ENCODE results near the gene PADI2. TPM values are rescaled to one million over a fixed set of nuclear protein-coding genes. Genes with fewer than 3 reads are reported as not detected.

PADI2 gene
- total RNA-seq, 1 donor from 2014 or later: 0.28 TPM

DNA sequence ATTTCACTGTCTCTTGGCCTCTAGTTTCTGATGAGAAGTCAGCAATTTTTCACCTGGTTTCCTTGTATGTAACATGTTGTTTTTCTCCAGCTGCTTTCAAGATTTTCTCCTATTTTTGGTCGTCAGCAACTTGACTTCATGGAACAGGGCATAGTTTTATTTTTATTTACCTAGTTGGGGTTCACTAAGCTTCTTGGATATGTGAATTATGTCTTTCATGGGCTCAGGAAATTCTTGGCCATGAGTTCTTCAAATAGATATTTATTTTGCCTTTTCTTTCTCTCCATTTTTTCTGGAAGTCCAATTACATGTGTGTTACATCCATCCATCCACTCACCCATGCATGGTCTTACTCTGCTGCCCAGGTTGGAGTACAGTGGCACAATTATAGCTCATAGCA, 79.1 kb downstream of the PADI2 start:
- DNase-seq (ENCODE audit: low spot score): no peak
- H3K9me3 Mint-ChIP-seq (ENCODE audit: unreplicated experiment): no peaks in the 10 kb centered on the region
- H3K36me3 Mint-ChIP-seq (ENCODE audit: low read depth, unreplicated experiment): peaks cover 4% of the 10 kb centered on the region
- H3K27me3 Mint-ChIP-seq (ENCODE audit: unreplicated experiment): peaks cover 2% of the 10 kb centered on the region
- no peaks in the 10 kb centered on the region for H3K4me1 Mint-ChIP-seq (ENCODE audit: unreplicated experiment)
- no peak overlapping the region for H3K27ac Mint-ChIP-seq (ENCODE audit: unreplicated experiment)
- TF ChIP-seq, protein P1, sequence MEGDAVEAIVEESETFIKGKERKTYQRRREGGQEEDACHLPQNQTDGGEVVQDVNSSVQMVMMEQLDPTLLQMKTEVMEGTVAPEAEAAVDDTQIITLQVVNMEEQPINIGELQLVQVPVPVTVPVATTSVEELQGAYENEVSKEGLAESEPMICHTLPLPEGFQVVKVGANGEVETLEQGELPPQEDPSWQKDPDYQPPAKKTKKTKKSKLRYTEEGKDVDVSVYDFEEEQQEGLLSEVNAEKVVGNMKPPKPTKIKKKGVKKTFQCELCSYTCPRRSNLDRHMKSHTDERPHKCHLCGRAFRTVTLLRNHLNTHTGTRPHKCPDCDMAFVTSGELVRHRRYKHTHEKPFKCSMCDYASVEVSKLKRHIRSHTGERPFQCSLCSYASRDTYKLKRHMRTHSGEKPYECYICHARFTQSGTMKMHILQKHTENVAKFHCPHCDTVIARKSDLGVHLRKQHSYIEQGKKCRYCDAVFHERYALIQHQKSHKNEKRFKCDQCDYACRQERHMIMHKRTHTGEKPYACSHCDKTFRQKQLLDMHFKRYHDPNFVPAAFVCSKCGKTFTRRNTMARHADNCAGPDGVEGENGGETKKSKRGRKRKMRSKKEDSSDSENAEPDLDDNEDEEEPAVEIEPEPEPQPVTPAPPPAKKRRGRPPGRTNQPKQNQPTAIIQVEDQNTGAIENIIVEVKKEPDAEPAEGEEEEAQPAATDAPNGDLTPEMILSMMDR (IDR thresholded peaks at IDR 0.05; ENCODE audit: unreplicated experiment): no peak
- no peak overlapping the region for H3K4me3 Mint-ChIP-seq (ENCODE audit: unreplicated experiment)

DNA sequence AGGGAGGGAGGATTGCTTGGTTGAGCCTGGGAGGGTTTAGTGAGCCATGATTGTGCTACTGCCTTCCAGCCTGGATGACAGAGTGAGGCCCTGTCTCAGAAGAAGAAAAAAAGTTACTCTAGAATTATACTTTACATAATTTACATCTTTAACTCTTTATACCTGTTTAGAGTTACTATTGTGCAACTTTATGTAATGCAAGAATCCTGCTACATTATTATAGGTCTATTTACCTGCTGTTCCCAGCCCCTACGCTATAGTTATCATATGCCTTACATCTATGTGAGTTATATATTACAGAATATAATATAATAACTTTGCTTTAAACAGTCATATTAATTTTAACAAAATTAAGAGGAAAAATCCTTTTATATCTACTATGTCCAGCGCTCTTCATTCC, 79.7 kb downstream of the PADI2 start:
- H3K27me3 Mint-ChIP-seq (ENCODE audit: unreplicated experiment): peaks cover 2% of the 10 kb centered on the region

DNA sequence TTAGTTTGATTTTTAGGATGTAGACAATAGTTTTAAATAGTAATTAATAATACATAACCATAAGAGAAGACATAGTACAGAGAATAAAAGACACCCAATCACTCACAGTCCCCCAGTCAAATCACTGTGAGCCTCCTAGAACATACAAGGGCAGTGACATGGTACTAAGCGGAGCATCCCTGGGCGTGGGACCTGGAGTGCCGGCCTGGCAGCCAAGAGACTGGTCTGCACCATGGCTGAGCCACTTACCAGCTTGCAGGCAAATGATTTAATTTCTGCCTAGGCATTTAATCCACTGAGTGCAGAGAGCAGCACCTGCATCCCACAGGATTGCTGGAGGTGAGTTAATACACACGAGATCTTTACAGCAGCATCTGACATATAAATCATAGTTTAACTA, 85.8 kb downstream of the PADI2 start:
- Mint-ChIP-seq H3K27ac (ENCODE audit: unreplicated experiment) (no peak overlapping the region), H3K4me3 (ENCODE audit: unreplicated experiment) (no peak overlapping the region), H3K4me1 (ENCODE audit: unreplicated experiment) (no peaks in the 10 kb centered on the region), H3K36me3 (ENCODE audit: low read depth, unreplicated experiment) (peaks cover 4% of the 10 kb centered on the region), H3K9me3 (ENCODE audit: unreplicated experiment) (no peaks in the 10 kb centered on the region), H3K27me3 (ENCODE audit: unreplicated experiment) (no peaks in the 10 kb centered on the region)
- TF ChIP-seq, protein P1 (IDR thresholded peaks at IDR 0.05; ENCODE audit: unreplicated experiment): no peak
- no peak for DNase-seq (ENCODE audit: low spot score)

More for the DNA sequence above, 79.7 kb downstream of the PADI2 start:
- no peaks in the 10 kb centered on the region for H3K9me3 Mint-ChIP-seq (ENCODE audit: unreplicated experiment)
- DNase-seq (ENCODE audit: low spot score): no peak
- no peak overlapping the region for H3K4me3 Mint-ChIP-seq (ENCODE audit: unreplicated experiment)
- TF ChIP-seq, protein P1 (IDR thresholded peaks at IDR 0.05; ENCODE audit: unreplicated experiment): no peak
- no peak overlapping the region for H3K27ac Mint-ChIP-seq (ENCODE audit: unreplicated experiment)
- H3K36me3 Mint-ChIP-seq (ENCODE audit: low read depth, unreplicated experiment): peaks cover 4% of the 10 kb centered on the region
- H3K4me1 Mint-ChIP-seq (ENCODE audit: unreplicated experiment): no peaks in the 10 kb centered on the region

DNA sequence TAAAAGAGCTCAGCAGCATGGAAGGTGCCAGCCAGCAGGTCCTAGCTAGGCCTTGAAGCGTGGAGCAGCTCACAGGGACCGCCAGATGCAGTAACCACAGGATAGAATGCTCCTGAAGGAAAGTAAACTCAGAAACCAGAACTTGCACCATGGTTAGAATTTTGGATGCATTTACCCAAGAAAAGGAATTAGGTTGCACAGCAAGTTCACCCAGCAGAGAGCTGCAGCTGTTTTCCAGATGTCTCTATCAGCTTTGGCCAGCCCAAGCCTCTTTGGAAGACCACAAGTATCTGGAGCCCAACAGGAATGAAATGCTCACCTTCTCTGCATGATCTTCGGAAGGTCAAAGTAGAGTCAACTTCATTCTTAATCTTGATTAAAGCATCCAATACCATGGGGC, 86.5 kb downstream of the PADI2 start:
- H3K4me3 Mint-ChIP-seq (ENCODE audit: unreplicated experiment): no peak overlapping the region
- H3K4me1 Mint-ChIP-seq (ENCODE audit: unreplicated experiment): no peaks in the 10 kb centered on the region
- no peaks in the 10 kb centered on the region for H3K27me3 Mint-ChIP-seq (ENCODE audit: unreplicated experiment)
- H3K36me3 Mint-ChIP-seq (ENCODE audit: low read depth, unreplicated experiment): peaks cover 11% of the 10 kb centered on the region
- H3K9me3 Mint-ChIP-seq (ENCODE audit: unreplicated experiment): no peaks in the 10 kb centered on the region
- TF ChIP-seq, protein P1 (IDR thresholded peaks at IDR 0.05; ENCODE audit: unreplicated experiment): no peak
- no peak overlapping the region for H3K27ac Mint-ChIP-seq (ENCODE audit: unreplicated experiment)
- no peak for DNase-seq (ENCODE audit: low spot score)

DNA sequence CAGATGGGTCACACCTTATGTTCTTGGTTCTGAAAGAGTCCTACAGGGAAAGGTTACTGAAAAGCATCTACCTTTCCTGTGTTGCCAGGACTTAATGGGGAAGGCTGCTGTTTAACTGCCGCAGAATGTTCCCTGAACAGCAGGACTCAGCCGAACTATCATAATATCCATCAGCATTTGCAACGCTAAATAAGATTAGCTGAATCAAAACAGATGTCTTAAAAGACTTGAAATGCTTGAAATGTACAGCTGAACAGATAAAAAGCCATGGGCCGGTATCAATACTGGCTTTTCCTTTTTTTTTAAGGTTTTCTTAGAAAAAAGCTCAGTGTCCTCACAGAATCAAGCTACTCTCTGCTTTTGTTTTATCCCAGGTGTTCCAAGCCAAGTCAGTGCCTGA, 87.8 kb downstream of the PADI2 start:
- TF ChIP-seq, protein P1 (IDR thresholded peaks at IDR 0.05; ENCODE audit: unreplicated experiment): no peak
- DNase-seq (ENCODE audit: low spot score): no peak
- Mint-ChIP-seq H3K9me3 (ENCODE audit: unreplicated experiment) (no peaks in the 10 kb centered on the region), H3K4me1 (ENCODE audit: unreplicated experiment) (no peaks in the 10 kb centered on the region), H3K36me3 (ENCODE audit: low read depth, unreplicated experiment) (peaks cover 18% of the 10 kb centered on the region), H3K4me3 (ENCODE audit: unreplicated experiment) (no peak overlapping the region), H3K27me3 (ENCODE audit: unreplicated experiment) (no peaks in the 10 kb centered on the region), H3K27ac (ENCODE audit: unreplicated experiment) (no peak overlapping the region)
